ENCODE data around the gene RARRES2. TPM values are rescaled to one million over a fixed set of nuclear protein-coding genes. Genes with fewer than 3 reads are reported as not detected.

Gene RARRES2
- polyA plus RNA-seq, 1 donor (not counting 4 experiments of a cell fraction or from before 2014, with no cell fraction given): not detected

- Histone ChIP-seq H4K20me1 (ENCODE audit: control insufficient read depth, extremely low read depth, insufficient read depth, low read length) (no peaks in the 10 kb centered on the region), H3K4me2 (ENCODE audit: control insufficient read depth, extremely low read depth, insufficient read depth, low read depth, low read length) (no peak overlapping the region), H3K4me1 (ENCODE audit: control insufficient read depth, extremely low read depth, insufficient read depth, low read length) (no peaks in the 10 kb centered on the region), H3K27ac (ENCODE audit: control insufficient read depth, insufficient read depth, low read length) (no peak overlapping the region), H3K36me3 (ENCODE audit: control insufficient read depth in 2 of 2, extremely low read depth in 1 of 2, insufficient read depth in 2 of 2, low read length in 2 of 2) (peaks cover 0 to 2% of the 10 kb centered on the region in 2 experiments), H3K9me1 (ENCODE audit: control insufficient read depth, extremely low read depth, insufficient read depth, low read length) (no peaks in the 10 kb centered on the region), H3K27me3 (ENCODE audit: control insufficient read depth, extremely low read depth, insufficient read depth, low read length) (no peaks in the 10 kb centered on the region), H3K9me3 (ENCODE audit: control insufficient read depth, low read depth, low read length) (no peaks in the 10 kb centered on the region), H2AFZ (ENCODE audit: control insufficient read depth, low read length) (no peak overlapping the region), H3K9ac (ENCODE audit: control insufficient read depth, extremely low read depth, insufficient read depth, low read length) (no peak overlapping the region), H3K79me2 (ENCODE audit: control insufficient read depth, insufficient read depth, low read length) (no peaks in the 10 kb centered on the region), H3K4me3 (ENCODE audit: control insufficient read depth in 2 of 3, extremely low read depth in 1 of 3, insufficient read depth in 2 of 3, low read depth in 1 of 3, low read length in 3 of 3) (no peak overlapping the region)
- TF ChIP-seq EZH2 (IDR thresholded peaks at IDR 0.05; ENCODE audit: low read length): no peak
- TF ChIP-seq CTCF (optimal IDR thresholded peaks at IDR 0.05 in 1 of 3, IDR thresholded peaks at IDR 0.05 in 1 of 3, conservative IDR thresholded peaks at IDR 0.05 in 1 of 3; ENCODE audit: extremely low read depth in 1 of 3, insufficient read depth in 2 of 3, low read length in 3 of 3): no peak
- DNase-seq (ENCODE audit: low read depth, low spot score) (no peak), FAIRE-seq (no peak)
- dilution Hi-C loops (cut with MboI; ENCODE audit: extremely low pct_ligation_motif_present, low sequenced_read_pairs): no loop called here
Measured at GRCh38 chr7:150389532-150389816, 48.0 kb upstream of the RARRES2 start.

GRCh38 chr7:150388709-150389531 is 47.5 kb upstream of the RARRES2 start:
- Histone ChIP-seq H3K4me1 (ENCODE audit: control insufficient read depth, extremely low read depth, insufficient read depth, low read length) (no peaks in the 10 kb centered on the region), H3K4me2 (ENCODE audit: control insufficient read depth, extremely low read depth, insufficient read depth, low read depth, low read length) (no peak overlapping the region), H3K4me3 (ENCODE audit: control insufficient read depth in 2 of 3, extremely low read depth in 1 of 3, insufficient read depth in 2 of 3, low read depth in 1 of 3, low read length in 3 of 3) (no peak overlapping the region), H3K9ac (ENCODE audit: control insufficient read depth, extremely low read depth, insufficient read depth, low read length) (no peak overlapping the region), H3K9me1 (ENCODE audit: control insufficient read depth, extremely low read depth, insufficient read depth, low read length) (no peaks in the 10 kb centered on the region), H3K79me2 (ENCODE audit: control insufficient read depth, insufficient read depth, low read length) (no peaks in the 10 kb centered on the region), H3K9me3 (ENCODE audit: control insufficient read depth, low read depth, low read length) (no peaks in the 10 kb centered on the region), H2AFZ (ENCODE audit: control insufficient read depth, low read length) (no peak overlapping the region), H3K27ac (ENCODE audit: control insufficient read depth, insufficient read depth, low read length) (no peak overlapping the region), H4K20me1 (ENCODE audit: control insufficient read depth, extremely low read depth, insufficient read depth, low read length) (no peaks in the 10 kb centered on the region), H3K36me3 (ENCODE audit: control insufficient read depth in 2 of 2, extremely low read depth in 1 of 2, insufficient read depth in 2 of 2, low read length in 2 of 2) (peaks cover 0 to 2% of the 10 kb centered on the region in 2 experiments), H3K27me3 (ENCODE audit: control insufficient read depth, extremely low read depth, insufficient read depth, low read length) (no peaks in the 10 kb centered on the region)
- dilution Hi-C loops (cut with MboI; ENCODE audit: extremely low pct_ligation_motif_present, low sequenced_read_pairs): no loop called here
- DNase-seq (ENCODE audit: low read depth, low spot score) (no peak), FAIRE-seq (no peak)
- no peak for TF ChIP-seq CTCF (optimal IDR thresholded peaks at IDR 0.05 in 1 of 3, IDR thresholded peaks at IDR 0.05 in 1 of 3, conservative IDR thresholded peaks at IDR 0.05 in 1 of 3; ENCODE audit: extremely low read depth in 1 of 3, insufficient read depth in 2 of 3, low read length in 3 of 3)
- TF ChIP-seq EZH2 (IDR thresholded peaks at IDR 0.05; ENCODE audit: low read length): no peak
